K562 (cell line): ENCODE data around the gene APOB. TPM values are rescaled to one million over a fixed set of nuclear protein-coding genes. Genes with fewer than 3 reads are reported as not detected.

Source experiments
- ATAC-seq: fragments of 200-7000 bp; cut with Tn5 transposase; 3 replicates; pipeline ENCODE4 v1.9.1; 2020; ENCODE audit warnings: moderate library complexity
- BruUV-seq: library from RNA; stranded (reverse); fragments of 400-500 nt; replicated peaks from 2 replicates; lab custom pipeline; 2021; lab: Mats Ljungman, UMichigan
- CTCF ChIA-PET: fragments of 300-600 bp; formaldehyde crosslinking; extraction: SDS; loops from one replicate; lab custom pipeline; 2021; ENCODE audit warnings: low intra/inter-chr PET ratio; lab: Yijun Ruan, JAX
- POLR2A ChIA-PET: fragments of 300-600, 350-650 bp; sonication (Branson Sonifier 250); formaldehyde crosslinking; extraction: SDS; loops from one replicate; lab custom pipeline; 2021; ENCODE audit warnings: antibody characterized with exemption, inconsistent platforms; lab: Yijun Ruan, JAX
- DNase-seq, 4 experiments: peaks; one replicate each; pipeline versions ENCODE4 v3.0.0 to v3.0.0-alpha.2; 2011 to 2018; ENCODE audit warnings: low spot score in 3 of 4, mixed read lengths in 3 of 4; ENCODE audit errors: extremely low read depth in 1 of 4
- FAIRE-seq: peaks from 2 replicates; lab custom pipeline; 2011; peaks lifted over from hg19 to GRCh38; lab: Jason Lieb, UNC
- H2AFZ ChIP-seq: 2 replicates; pipeline ENCODE4 v1.6.0; 2011; ENCODE audit warnings: low read depth, low read length, control low read depth, inconsistent platforms
- H3K27ac ChIP-seq: fragments of 200-600 bp; 3 replicates; pipeline ENCODE4 v1.8.0; 2011; ENCODE audit warnings: low read depth, mild to moderate bottlenecking, control low read depth, inconsistent platforms, low read length, moderate library complexity, mixed read lengths; ENCODE audit errors: extremely low read depth
- H3K27me3 ChIP-seq, 2 experiments: fragments of 300-600 bp in 1 of 2; 2 replicates in 1 of 2; 3 replicates in 1 of 2; pipeline versions ENCODE4 v1.6.0 to v1.8.0; 2011; ENCODE audit warnings: inconsistent platforms in 2 of 2, low read length in 2 of 2, mild to moderate bottlenecking in 1 of 2, mixed read lengths in 1 of 2, moderate library complexity in 1 of 2; ENCODE audit not compliant: control insufficient read depth in 2 of 2, insufficient read depth in 2 of 2
- H3K36me3 ChIP-seq: fragments of 300-600 bp; 3 replicates; pipeline ENCODE4 v1.8.0; 2011; ENCODE audit warnings: mild to moderate bottlenecking, low read length, inconsistent platforms; ENCODE audit not compliant: control insufficient read depth, insufficient read depth
- H3K4me1 ChIP-seq, 2 experiments: fragments of 200-600 bp in 1 of 2; replicated peaks in 1 of 2; 2 replicates in 1 of 2; 3 replicates in 1 of 2; pipeline versions ENCODE4 v1.5.1 to v1.8.0; 2011; ENCODE audit warnings: inconsistent platforms in 2 of 2, low read length in 2 of 2, mild to moderate bottlenecking in 1 of 2, mixed read lengths in 1 of 2, moderate library complexity in 1 of 2; ENCODE audit not compliant: control insufficient read depth in 2 of 2, insufficient read depth in 2 of 2
- H3K4me2 ChIP-seq: 2 replicates; pipeline ENCODE4 v1.6.1; 2011; ENCODE audit warnings: low read length, control low read depth, inconsistent platforms, mixed read lengths; ENCODE audit not compliant: insufficient read depth
- H3K4me3 ChIP-seq: fragments of 200-600 bp; sonication (generic), shearing (Covaris generic); 2 replicates; pipeline ENCODE4 v1.5.1; 2016; ENCODE audit warnings: control low read depth, inconsistent platforms
- H3K79me2 ChIP-seq: fragments of 200-600 bp; 3 replicates; pipeline ENCODE4 v1.8.0; 2011; ENCODE audit warnings: low read length, inconsistent platforms; ENCODE audit not compliant: control insufficient read depth, insufficient read depth
- H3K9ac ChIP-seq, 2 experiments: 2 replicates each; pipeline versions ENCODE4 v1.6.0 to v1.6.1; 2011; ENCODE audit warnings: low read depth in 2 of 2, low read length in 2 of 2, control low read depth in 1 of 2, inconsistent platforms in 1 of 2, mild to moderate bottlenecking in 1 of 2, mixed read lengths in 1 of 2; ENCODE audit not compliant: insufficient read depth in 1 of 2
- H3K9me1 ChIP-seq: one replicate; pipeline ENCODE4 v1.6.0; 2011; ENCODE audit warnings: inconsistent platforms, mild to moderate bottlenecking, low read length, moderate library complexity; ENCODE audit not compliant: control insufficient read depth, insufficient read depth
- H3K9me3 ChIP-seq: replicated peaks from 2 replicates; pipeline ENCODE4 v1.5.1; 2011; ENCODE audit warnings: low read depth, low read length, inconsistent platforms; ENCODE audit not compliant: control insufficient read depth, insufficient read depth
- H4K20me1 ChIP-seq: replicated peaks from 2 replicates; pipeline ENCODE4 v1.6.1; 2011; ENCODE audit warnings: low read length, inconsistent platforms, mixed read lengths; ENCODE audit not compliant: control insufficient read depth, insufficient read depth
- ETV1 ChIP-seq: fragments of 450-650 bp; conservative IDR thresholded peaks from 2 replicates; pipeline ENCODE4 v1.6.1; 2016; ENCODE audit warnings: missing genetic modification characterization, control low read depth, low read depth, missing compliant biosample characterization
- EZH2 ChIP-seq: IDR thresholded peaks from 2 replicates; pipeline ENCODE4 v1.6.1; 2012; ENCODE audit warnings: low read depth, mild to moderate bottlenecking, inconsistent platforms, low read length, borderline replicate concordance
- FOXJ3 ChIP-seq: sonication (generic); formaldehyde crosslinking; IDR thresholded peaks from 2 replicates; pipeline ENCODE4 v1.4.0; 2020; ENCODE audit warnings: mild to moderate bottlenecking, missing genetic modification reagents
- JUND ChIP-seq, 2 experiments: IDR thresholded peaks; 2 replicates in 1 of 2; 3 replicates in 1 of 2; pipeline ENCODE4 v1.6.1; 2011; ENCODE audit warnings: borderline replicate concordance in 2 of 2, low read depth in 2 of 2, low read length in 2 of 2, improper control_type of control experiment in 1 of 2, missing biosample characterization in 1 of 2, missing genetic modification characterization in 1 of 2, missing genetic modification reagents in 1 of 2
- L3MBTL2 ChIP-seq: fragments of 450-650 bp; IDR thresholded peaks from 2 replicates; pipeline ENCODE4 v1.6.1; 2016; ENCODE audit warnings: mild to moderate bottlenecking, moderate library complexity
- LARP7 ChIP-seq: fragments of 450-650 bp; IDR thresholded peaks from 2 replicates; pipeline ENCODE4 v1.6.1; 2016
- PHF21A ChIP-seq: fragments of 450-650 bp; IDR thresholded peaks from 2 replicates; pipeline ENCODE4 v1.6.1; 2017; ENCODE audit warnings: low read depth, borderline replicate concordance
- TSC22D4 ChIP-seq: fragments of 450-650 bp; IDR thresholded peaks from 2 replicates; pipeline ENCODE4 v1.6.1; 2016; ENCODE audit warnings: missing genetic modification characterization, missing biosample characterization, control low read depth
- ZNF347 ChIP-seq: fragments of 450-650 bp; formaldehyde crosslinking; IDR thresholded peaks from 2 replicates; pipeline ENCODE4 v1.4.0; 2020; ENCODE audit warnings: low read depth, mild to moderate bottlenecking, moderate library complexity
- ZNF561 ChIP-seq: fragments of 450-650 bp; formaldehyde crosslinking; conservative IDR thresholded peaks from 2 replicates; pipeline ENCODE4 v1.4.0; 2020; ENCODE audit warnings: mild to moderate bottlenecking, moderate library complexity
- WGBS: fragments of 100-300 bp; shearing (Covaris generic); methylation state at CpG from one replicate; pipeline ENCODE4 v1.1.6; 2016; ENCODE audit warnings: low coverage, mixed read lengths; ENCODE audit not compliant: insufficient coverage; ENCODE audit errors: missing lambda C conversion rate; 5-methylcytosine and 5-hydroxymethylcytosine counted together
- in situ Hi-C: fragments of 300-500 bp; cut with MboI; formaldehyde crosslinking; loops from 4 replicates; pipeline ENCODE4 v1.15.0; 2018; ENCODE audit warnings: inconsistent platforms, mixed read lengths
- intact Hi-C: fragments of 100-400 bp; cut with micrococcal nuclease; formaldehyde crosslinking; loops from 2 replicates; pipeline ENCODE4 v1.14.2; 2022
- polyA plus RNA-seq, 8 experiments: library from polyadenylated mRNA; depleted of rRNA in 4 of 8; stranded (reverse) in 5 of 8; unstranded in 3 of 8; fragments of >200 nt; fragmentation: Nextera tagmentation in 2 of 8; fragmentation: Illumina TruSeq in 1 of 8; extraction: Ambion mirVana in 2 of 8; extraction: Trizol in 1 of 8; gene quantifications; 2 replicates each; pipeline versions ENCODE4 v1.2.1 to v1.2.3, GENCODE V29; 2011 to 2014; ENCODE audit warnings: inconsistent platforms in 1 of 8, missing spikeins in 1 of 8
- total RNA-seq, 7 experiments: library from RNA; depleted of rRNA in 6 of 7; stranded (reverse); fragments of >200 nt in 6 of 7; fragmentation: Illumina TruSeq in 2 of 7; extraction: Trizol in 2 of 7; gene quantifications; 2 replicates each; pipeline versions ENCODE4 v1.2.1 to v1.2.3, GENCODE V29; 2011 to 2021; ENCODE audit warnings: low replicate concordance in 1 of 7
- TF ChIP-seq, protein P1 (sequence below): fragments of 450-650 bp; IDR thresholded peaks from 2 replicates; pipeline ENCODE4 v1.6.1; 2016; ENCODE audit warnings: mild to moderate bottlenecking

Gene APOB
- total and polyA plus RNA-seq, 9 of the 15 experiments (the other 6 are each of a cell fraction or from before 2014, with no cell fraction given) = 0.73 TPM; not detected in 8

DNA sequence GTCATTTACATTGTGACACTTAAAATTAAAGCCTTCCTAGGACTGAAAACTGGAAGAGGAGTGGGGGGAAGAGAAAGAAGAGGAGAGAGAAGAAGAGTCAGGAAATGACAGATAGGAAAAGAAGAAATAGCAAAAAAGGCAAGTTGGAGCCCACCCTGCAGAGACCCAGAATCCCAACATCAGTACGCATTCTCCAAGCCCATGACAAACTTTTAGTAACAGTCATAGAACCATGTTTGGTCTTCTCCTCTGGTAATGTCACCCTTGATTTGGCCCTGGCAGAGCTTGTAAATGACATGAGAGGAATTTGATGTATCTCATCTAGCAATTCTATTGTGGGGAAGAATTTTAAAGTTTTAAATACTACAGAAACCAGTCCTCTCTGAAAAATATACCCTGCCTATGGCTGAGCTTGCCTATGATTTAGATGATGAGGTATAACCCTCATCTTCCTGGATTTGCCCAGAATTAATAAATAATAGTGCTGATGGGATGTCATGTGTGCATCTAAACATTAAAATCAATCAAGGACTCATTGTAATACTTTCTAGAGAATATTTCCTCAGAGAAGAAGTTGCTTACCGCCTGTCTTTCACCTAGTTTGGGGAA, 40.2 kb downstream of the APOB start:
- intact Hi-C loops (no loop called here), in situ Hi-C loops (no loop called here)
- Histone ChIP-seq H3K9me1 (no peaks in the 10 kb centered on the region), H3K9me3 (no peaks in the 10 kb centered on the region), H4K20me1 (no peaks in the 10 kb centered on the region), H3K4me1 (no peaks in the 10 kb centered on the region), H2AFZ (no peak overlapping the region), H3K36me3 (no peaks in the 10 kb centered on the region), H3K79me2 (no peaks in the 10 kb centered on the region), H3K27me3 (no peaks in the 10 kb centered on the region; a peak in 1 of 5 replicates), H3K4me2 (no peak overlapping the region), H3K9ac (no peak overlapping the region), H3K4me3 (no peak overlapping the region), H3K27ac (no peak overlapping the region)
- no peak for DNase-seq
- FAIRE-seq = no peak
- WGBS = 3% methylated on average over 2 of the region's 2 CpGs
- no peak for TF ChIP-seq PHF21A
- TF ChIP-seq, protein P1, sequence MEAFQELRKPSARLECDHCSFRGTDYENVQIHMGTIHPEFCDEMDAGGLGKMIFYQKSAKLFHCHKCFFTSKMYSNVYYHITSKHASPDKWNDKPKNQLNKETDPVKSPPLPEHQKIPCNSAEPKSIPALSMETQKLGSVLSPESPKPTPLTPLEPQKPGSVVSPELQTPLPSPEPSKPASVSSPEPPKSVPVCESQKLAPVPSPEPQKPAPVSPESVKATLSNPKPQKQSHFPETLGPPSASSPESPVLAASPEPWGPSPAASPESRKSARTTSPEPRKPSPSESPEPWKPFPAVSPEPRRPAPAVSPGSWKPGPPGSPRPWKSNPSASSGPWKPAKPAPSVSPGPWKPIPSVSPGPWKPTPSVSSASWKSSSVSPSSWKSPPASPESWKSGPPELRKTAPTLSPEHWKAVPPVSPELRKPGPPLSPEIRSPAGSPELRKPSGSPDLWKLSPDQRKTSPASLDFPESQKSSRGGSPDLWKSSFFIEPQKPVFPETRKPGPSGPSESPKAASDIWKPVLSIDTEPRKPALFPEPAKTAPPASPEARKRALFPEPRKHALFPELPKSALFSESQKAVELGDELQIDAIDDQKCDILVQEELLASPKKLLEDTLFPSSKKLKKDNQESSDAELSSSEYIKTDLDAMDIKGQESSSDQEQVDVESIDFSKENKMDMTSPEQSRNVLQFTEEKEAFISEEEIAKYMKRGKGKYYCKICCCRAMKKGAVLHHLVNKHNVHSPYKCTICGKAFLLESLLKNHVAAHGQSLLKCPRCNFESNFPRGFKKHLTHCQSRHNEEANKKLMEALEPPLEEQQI = no peak
- TF ChIP-seq LARP7 = no peak
- TF ChIP-seq ZNF347 (CRISPR knock-in tag) = no peak
- TF ChIP-seq L3MBTL2 = no peak
- TF ChIP-seq ZNF561 (CRISPR knock-in tag) = no peak
- TF ChIP-seq ETV1 (tag) = no peak
- no peak for TF ChIP-seq EZH2
- no peak for TF ChIP-seq TSC22D4 (tag)
- no peak for TF ChIP-seq FOXJ3 (CRISPR knock-in tag)
- TF ChIP-seq JUND (IDR thresholded peaks at IDR 0.05; ENCODE audit: borderline replicate concordance, low read depth, low read length) = no peak
- no peak for TF ChIP-seq JUND (tag; IDR thresholded peaks at IDR 0.05; ENCODE audit: borderline replicate concordance, low read depth, low read length)
- ChIA-PET POLR2A (no interaction called here), CTCF (no interaction called here)
- no TSS peak for BruUV-seq
- ATAC-seq = no peak
